ENCODE measurements around the gene CLTA.

CLTA gene

GRCh38 chr9:36141761-36142160 is 49.0 kb upstream of the CLTA start (continued):
- TF ChIP-seq ZNF18 (tag by site-specific recombination; IDR thresholded peaks at IDR 0.05) (no peak), ZNF354C (tag by site-specific recombination; IDR thresholded peaks at IDR 0.05; ENCODE audit: borderline replicate concordance, low read depth) (no peak)

- Histone ChIP-seq H3K9me3 (ENCODE audit: control insufficient read depth, insufficient read depth, low read depth, low read length) (no peaks in the 10 kb centered on the region), H3K4me1 (ENCODE audit: control insufficient read depth, insufficient read depth, low read length) (no peaks in the 10 kb centered on the region), H3K4me3 (ENCODE audit: low read depth, low read length) (no peak overlapping the region), H3K36me3 (ENCODE audit: control insufficient read depth in 2 of 2, insufficient read depth in 1 of 2, low read length in 2 of 2) (no peaks in the 10 kb centered on the region), H3K27ac (ENCODE audit: extremely low read depth, low read depth, low read length) (no peak overlapping the region)
- TF ChIP-seq GLIS1 (tag by site-specific recombination; IDR thresholded peaks at IDR 0.05) (peak; percentile 70), ZNF521 (tag by site-specific recombination; IDR thresholded peaks at IDR 0.05) (no peak)
- POLR2A ChIA-PET: interaction anchor here (0.9 to 1.0 kb wide), 2 partner anchors 20 to 22 kb away, joined by 3 to 6 read pairs; no protein-coding TSS in a partner anchor
- CTCF ChIA-PET: interaction anchor here (0.6 to 7.0 kb wide), 5 partner anchors 22 to 80 kb away, joined by 3 to 55 read pairs (median 4); no protein-coding TSS in a partner anchor
These were observed 48.0 kb upstream of the CLTA start for GRCh38 chr9:36142510-36143244.

GRCh38 chr9:36143245-36143641 is 47.5 kb upstream of the CLTA start:
- POLR2A ChIA-PET: interaction anchor here (0.9 to 1.5 kb wide), 3 partner anchors 11 to 21 kb away, joined by 3 to 6 read pairs (median 4); no protein-coding TSS in a partner anchor
- CTCF ChIA-PET: interaction anchor here (0.8 to 2.4 kb wide), 3 partner anchors 20 to 40 kb away, joined by 3 to 9 read pairs (median 5); no protein-coding TSS in a partner anchor
- no peak overlapping the region for H3K4me3 ChIP-seq (ENCODE audit: low read depth, low read length)
- TF ChIP-seq ZNF302 (tag by site-specific recombination; IDR thresholded peaks at IDR 0.05; ENCODE audit: low read depth) (no peak), ZNF677 (tag by site-specific recombination; IDR thresholded peaks at IDR 0.05) (no peak)
- no peaks in the 10 kb centered on the region for H3K36me3 ChIP-seq (ENCODE audit: control insufficient read depth in 2 of 2, insufficient read depth in 1 of 2, low read length in 2 of 2)
- no peaks in the 10 kb centered on the region for H3K4me1 ChIP-seq (ENCODE audit: control insufficient read depth, insufficient read depth, low read length)
- H3K27ac ChIP-seq (ENCODE audit: extremely low read depth, low read depth, low read length): no peak overlapping the region
- H3K9me3 ChIP-seq (ENCODE audit: control insufficient read depth, insufficient read depth, low read depth, low read length): no peaks in the 10 kb centered on the region

- ChIA-PET POLR2A (interaction anchor here (1.0 to 1.5 kb wide), 3 partner anchors 8 to 46 kb away, joined by 4 to 7 read pairs (median 4); partner anchors contain the start of genes CLTA and GLIPR2), CTCF (interaction anchor here (0.7 to 2.4 kb wide), 3 partner anchors 19 to 1143 kb away, joined by 4 to 9 read pairs (median 5); no protein-coding TSS in a partner anchor)
- no peak overlapping the region for H3K4me3 ChIP-seq (ENCODE audit: low read depth, low read length)
These were observed 46.1 kb upstream of the CLTA start for GRCh38 chr9:36144309-36145232.

GRCh38 chr9:36145970-36146369 is 44.8 kb upstream of the CLTA start:
- H3K36me3 ChIP-seq (ENCODE audit: control insufficient read depth in 2 of 2, insufficient read depth in 1 of 2, low read length in 2 of 2): no peaks in the 10 kb centered on the region
- CTCF ChIA-PET: no interaction called here
- no peak overlapping the region for H3K27ac ChIP-seq (ENCODE audit: extremely low read depth, low read depth, low read length)
- H3K4me3 ChIP-seq (ENCODE audit: low read depth, low read length): no peak overlapping the region
- H3K9me3 ChIP-seq (ENCODE audit: control insufficient read depth, insufficient read depth, low read depth, low read length): no peaks in the 10 kb centered on the region
- H3K4me1 ChIP-seq (ENCODE audit: control insufficient read depth, insufficient read depth, low read length): peaks cover 3% of the 10 kb centered on the region; the same call in 1 of the 2 replicates
- POLR2A ChIA-PET: interaction anchor here (3.4 to 4.2 kb wide), 2 partner anchors 9 to 17 kb away, joined by 17 read pairs; partner anchors contain the start of gene GLIPR2
- TF ChIP-seq ZNF549 (tag by site-specific recombination; IDR thresholded peaks at IDR 0.05) (no peak), ZNF26 (tag by site-specific recombination; IDR thresholded peaks at IDR 0.05) (no peak), ZXDB (tag by site-specific recombination; IDR thresholded peaks at IDR 0.05) (no peak), REST (tag by site-specific recombination; IDR thresholded peaks at IDR 0.05) (no peak)

More at GRCh38 chr9:36144309-36145232, 46.1 kb upstream of the CLTA start:
- Histone ChIP-seq H3K4me1 (ENCODE audit: control insufficient read depth, insufficient read depth, low read length) (peaks cover 3% of the 10 kb centered on the region; the same call in 1 of the 2 replicates), H3K36me3 (ENCODE audit: control insufficient read depth in 2 of 2, insufficient read depth in 1 of 2, low read length in 2 of 2) (no peaks in the 10 kb centered on the region), H3K9me3 (ENCODE audit: control insufficient read depth, insufficient read depth, low read depth, low read length) (no peaks in the 10 kb centered on the region), H3K27ac (ENCODE audit: extremely low read depth, low read depth, low read length) (no peak overlapping the region)
- TF ChIP-seq PRDM1 (tag by site-specific recombination; IDR thresholded peaks at IDR 0.05) (0 out of 2 replicates have a peak, but pooled peaks have one; percentile 22), KLF9 (tag by site-specific recombination; IDR thresholded peaks at IDR 0.05; ENCODE audit: low read depth) (no peak)
